SK-N-SH treated with all-trans-retinoic acid at 6 μM for 48 hours (cell line): ENCODE results near the gene DCLK2.

Source experiments
- ATAC-seq: fragments of 200-7000 bp; cut with Tn5 transposase; 3 replicates; pipeline ENCODE4 v1.9.1; 2020; ENCODE audit warnings: mild to moderate bottlenecking, moderate library complexity
- BACH2 ChIP-seq: fragments of 250-450 bp; sonication (Bioruptor Pico); IDR thresholded peaks from 2 replicates; pipeline ENCODE4 v1.9.0; 2021; ENCODE audit warnings: mild to moderate bottlenecking, borderline replicate concordance
- CSDC2 ChIP-seq: fragments of 250-450 bp; sonication (Bioruptor Pico); IDR thresholded peaks from 2 replicates; pipeline ENCODE4 v1.5.0; 2020; ENCODE audit warnings: mild to moderate bottlenecking, moderate library complexity
- ESRRG ChIP-seq: fragments of 250-450 bp; sonication (Bioruptor Pico); IDR thresholded peaks from 2 replicates; pipeline ENCODE4 v1.6.1; 2021; ENCODE audit warnings: mild to moderate bottlenecking
- GLIS3 ChIP-seq: fragments of 250-450 bp; sonication (Bioruptor Pico); IDR thresholded peaks from 2 replicates; pipeline ENCODE4 v1.5.0; 2020; ENCODE audit warnings: mild to moderate bottlenecking, moderate library complexity
- ISL1 ChIP-seq: fragments of 250-450 bp; sonication (Bioruptor Pico); IDR thresholded peaks from 2 replicates; pipeline ENCODE4 v2.1.2; 2022; ENCODE audit warnings: mild to moderate bottlenecking, moderate library complexity
- OSR1 ChIP-seq: fragments of 250-450 bp; sonication (Bioruptor Pico); IDR thresholded peaks from 2 replicates; pipeline ENCODE4 v1.8.0; 2022; ENCODE audit warnings: moderate library complexity, mild to moderate bottlenecking, inconsistent platforms
- PPARA ChIP-seq: fragments of 250-450 bp; sonication (Bioruptor Pico); IDR thresholded peaks from 2 replicates; pipeline ENCODE4 v1.5.0; 2020; ENCODE audit warnings: mild to moderate bottlenecking, borderline replicate concordance
- RARB ChIP-seq: fragments of 250-450 bp; sonication (Bioruptor Pico); IDR thresholded peaks from 2 replicates; pipeline ENCODE4 v1.8.0; 2021; ENCODE audit warnings: mild to moderate bottlenecking, moderate library complexity
- SNAI2 ChIP-seq: fragments of 250-450 bp; sonication (Bioruptor Pico); IDR thresholded peaks from 2 replicates; pipeline ENCODE4 v1.5.0; 2020; ENCODE audit warnings: mild to moderate bottlenecking, moderate library complexity
- TCF4 ChIP-seq: fragments of 250-450 bp; sonication (Bioruptor Pico); IDR thresholded peaks from 2 replicates; pipeline ENCODE4 v1.8.0; 2021; ENCODE audit warnings: mild to moderate bottlenecking, moderate library complexity, borderline replicate concordance
- TOX ChIP-seq: fragments of 250-450 bp; sonication (Bioruptor Pico); IDR thresholded peaks from 2 replicates; pipeline ENCODE4 v1.8.0; 2021; ENCODE audit warnings: mild to moderate bottlenecking, moderate library complexity, borderline replicate concordance
- ZC3H10 ChIP-seq: fragments of 250-450 bp; sonication (Bioruptor Pico); IDR thresholded peaks from 2 replicates; pipeline ENCODE4 v1.5.1; 2021; ENCODE audit warnings: mild to moderate bottlenecking, moderate library complexity
- ZFP3 ChIP-seq: fragments of 250-450 bp; sonication (Bioruptor Pico); IDR thresholded peaks from 2 replicates; pipeline ENCODE4 v1.5.0; 2020; ENCODE audit warnings: mild to moderate bottlenecking, moderate library complexity
- ZNF565 ChIP-seq: fragments of 450-650 bp; formaldehyde crosslinking; conservative IDR thresholded peaks from 2 replicates; pipeline ENCODE4 v1.5.0; 2020; ENCODE audit warnings: low read depth, mild to moderate bottlenecking, moderate library complexity
- ZNF70 ChIP-seq: fragments of 450-650 bp; formaldehyde crosslinking; IDR thresholded peaks from 2 replicates; pipeline ENCODE4 v1.5.0; 2020; ENCODE audit warnings: mild to moderate bottlenecking, moderate library complexity
- TF ChIP-seq, protein P1 (sequence below): fragments of 250-450 bp; sonication (Bioruptor Pico); IDR thresholded peaks from 2 replicates; pipeline ENCODE4 v1.5.1; 2021; ENCODE audit warnings: mild to moderate bottlenecking, moderate library complexity
- TF ChIP-seq, protein P2 (sequence below): fragments of 250-450 bp; sonication (Bioruptor Pico); IDR thresholded peaks from 2 replicates; pipeline ENCODE4 v1.5.0; 2020; ENCODE audit warnings: mild to moderate bottlenecking, moderate library complexity
- TF ChIP-seq, protein P3 (sequence below): fragments of 250-450 bp; sonication (Bioruptor Pico); IDR thresholded peaks from 2 replicates; pipeline ENCODE4 v1.8.0; 2021; ENCODE audit warnings: low read depth, mild to moderate bottlenecking, moderate library complexity, borderline replicate concordance

The DCLK2 gene

DNA sequence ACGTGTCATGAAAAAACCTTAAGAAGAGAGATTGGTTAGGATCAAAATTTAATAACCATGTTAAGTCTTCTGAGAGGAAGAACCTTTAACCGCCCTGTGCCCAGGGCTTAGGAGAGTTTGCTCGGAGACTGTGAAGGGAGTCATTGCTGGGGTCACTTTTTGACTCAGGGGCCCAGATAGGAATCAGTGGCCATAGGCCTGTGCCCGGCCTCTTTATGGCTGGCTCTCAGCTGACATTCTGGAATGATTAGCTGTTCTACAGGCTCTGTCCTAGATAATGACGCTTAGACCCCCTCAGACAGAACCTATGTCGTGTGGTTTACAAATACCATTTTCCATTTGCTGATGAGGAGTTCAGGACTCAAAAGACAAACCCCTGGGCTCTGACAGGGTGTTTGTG is 174.1 kb downstream of the DCLK2 start:
- no peak for TF ChIP-seq SNAI2 (CRISPR knock-in tag)
- TF ChIP-seq ZFP3 (CRISPR knock-in tag) = no peak
- no peak for TF ChIP-seq RARB (CRISPR knock-in tag)
- TF ChIP-seq, all 23 proteins: peak for 0

DNA sequence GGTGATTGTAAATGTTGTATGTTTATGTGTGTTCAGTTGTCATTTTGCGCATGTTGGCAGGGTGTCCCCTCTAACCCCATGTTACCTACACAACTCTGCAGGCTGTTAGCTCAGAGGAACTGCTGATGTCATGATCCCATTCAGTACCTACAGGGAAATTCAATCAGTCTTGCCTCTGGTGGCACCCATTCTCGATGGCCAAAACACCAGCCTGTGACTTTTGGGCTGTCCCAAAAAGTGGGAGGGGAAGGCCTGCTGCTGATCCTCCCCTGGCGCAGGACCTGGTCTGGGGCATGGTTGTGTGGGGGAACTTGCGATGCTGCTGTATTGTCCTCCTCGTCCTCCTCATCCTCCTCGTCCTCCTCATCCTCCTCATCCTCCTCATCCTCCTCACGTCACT is 174.5 kb downstream of the DCLK2 start:
- TF ChIP-seq ZNF70 (CRISPR knock-in tag) = no peak
- TF ChIP-seq, protein P1, sequence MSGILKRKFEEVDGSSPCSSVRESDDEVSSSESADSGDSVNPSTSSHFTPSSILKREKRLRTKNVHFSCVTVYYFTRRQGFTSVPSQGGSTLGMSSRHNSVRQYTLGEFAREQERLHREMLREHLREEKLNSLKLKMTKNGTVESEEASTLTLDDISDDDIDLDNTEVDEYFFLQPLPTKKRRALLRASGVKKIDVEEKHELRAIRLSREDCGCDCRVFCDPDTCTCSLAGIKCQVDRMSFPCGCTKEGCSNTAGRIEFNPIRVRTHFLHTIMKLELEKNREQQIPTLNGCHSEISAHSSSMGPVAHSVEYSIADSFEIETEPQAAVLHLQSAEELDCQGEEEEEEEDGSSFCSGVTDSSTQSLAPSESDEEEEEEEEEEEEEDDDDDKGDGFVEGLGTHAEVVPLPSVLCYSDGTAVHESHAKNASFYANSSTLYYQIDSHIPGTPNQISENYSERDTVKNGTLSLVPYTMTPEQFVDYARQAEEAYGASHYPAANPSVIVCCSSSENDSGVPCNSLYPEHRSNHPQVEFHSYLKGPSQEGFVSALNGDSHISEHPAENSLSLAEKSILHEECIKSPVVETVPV (CRISPR knock-in tag) = no peak
- TF ChIP-seq, protein P2, sequence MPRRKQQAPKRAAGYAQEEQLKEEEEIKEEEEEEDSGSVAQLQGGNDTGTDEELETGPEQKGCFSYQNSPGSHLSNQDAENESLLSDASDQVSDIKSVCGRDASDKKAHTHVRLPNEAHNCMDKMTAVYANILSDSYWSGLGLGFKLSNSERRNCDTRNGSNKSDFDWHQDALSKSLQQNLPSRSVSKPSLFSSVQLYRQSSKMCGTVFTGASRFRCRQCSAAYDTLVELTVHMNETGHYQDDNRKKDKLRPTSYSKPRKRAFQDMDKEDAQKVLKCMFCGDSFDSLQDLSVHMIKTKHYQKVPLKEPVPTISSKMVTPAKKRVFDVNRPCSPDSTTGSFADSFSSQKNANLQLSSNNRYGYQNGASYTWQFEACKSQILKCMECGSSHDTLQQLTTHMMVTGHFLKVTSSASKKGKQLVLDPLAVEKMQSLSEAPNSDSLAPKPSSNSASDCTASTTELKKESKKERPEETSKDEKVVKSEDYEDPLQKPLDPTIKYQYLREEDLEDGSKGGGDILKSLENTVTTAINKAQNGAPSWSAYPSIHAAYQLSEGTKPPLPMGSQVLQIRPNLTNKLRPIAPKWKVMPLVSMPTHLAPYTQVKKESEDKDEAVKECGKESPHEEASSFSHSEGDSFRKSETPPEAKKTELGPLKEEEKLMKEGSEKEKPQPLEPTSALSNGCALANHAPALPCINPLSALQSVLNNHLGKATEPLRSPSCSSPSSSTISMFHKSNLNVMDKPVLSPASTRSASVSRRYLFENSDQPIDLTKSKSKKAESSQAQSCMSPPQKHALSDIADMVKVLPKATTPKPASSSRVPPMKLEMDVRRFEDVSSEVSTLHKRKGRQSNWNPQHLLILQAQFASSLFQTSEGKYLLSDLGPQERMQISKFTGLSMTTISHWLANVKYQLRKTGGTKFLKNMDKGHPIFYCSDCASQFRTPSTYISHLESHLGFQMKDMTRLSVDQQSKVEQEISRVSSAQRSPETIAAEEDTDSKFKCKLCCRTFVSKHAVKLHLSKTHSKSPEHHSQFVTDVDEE = no peak
- no peak for TF ChIP-seq CSDC2 (CRISPR knock-in tag)
- no peak for ATAC-seq

More for the DNA sequence above, 174.1 kb downstream of the DCLK2 start:
- no peak for ATAC-seq

DNA sequence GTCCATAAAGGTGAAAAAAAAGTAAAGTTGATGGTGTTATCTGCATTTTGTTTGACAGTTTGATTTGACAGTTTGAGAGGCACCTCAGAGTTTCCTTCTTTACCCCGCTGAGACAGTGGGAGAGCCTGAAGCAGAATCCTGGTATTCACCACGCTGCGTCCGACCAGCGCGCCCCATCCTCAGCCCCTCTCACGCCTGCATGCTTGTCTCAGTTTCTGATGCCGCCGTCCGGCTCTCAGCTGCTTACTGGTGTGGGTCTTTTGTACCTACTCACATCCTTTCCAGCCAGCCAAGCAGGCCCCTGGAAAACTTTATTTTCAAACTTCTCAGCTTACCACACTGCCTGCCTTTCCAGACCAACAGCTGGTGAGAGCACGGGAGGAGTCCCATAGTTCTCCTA is 175.2 kb downstream of the DCLK2 start:
- TF ChIP-seq CSDC2 (CRISPR knock-in tag) (no peak), TCF4 (CRISPR knock-in tag) (no peak), RARB (CRISPR knock-in tag) (no peak), PPARA (no peak), TOX (CRISPR knock-in tag) (no peak), BACH2 (CRISPR knock-in tag) (no peak), GLIS3 (CRISPR knock-in tag) (no peak), ISL1 (CRISPR knock-in tag) (no peak), ESRRG (CRISPR knock-in tag) (no peak), SNAI2 (CRISPR knock-in tag) (no peak), ZC3H10 (CRISPR knock-in tag) (no peak), ZNF565 (no peak), OSR1 (CRISPR knock-in tag) (no peak)
- TF ChIP-seq, protein P3, sequence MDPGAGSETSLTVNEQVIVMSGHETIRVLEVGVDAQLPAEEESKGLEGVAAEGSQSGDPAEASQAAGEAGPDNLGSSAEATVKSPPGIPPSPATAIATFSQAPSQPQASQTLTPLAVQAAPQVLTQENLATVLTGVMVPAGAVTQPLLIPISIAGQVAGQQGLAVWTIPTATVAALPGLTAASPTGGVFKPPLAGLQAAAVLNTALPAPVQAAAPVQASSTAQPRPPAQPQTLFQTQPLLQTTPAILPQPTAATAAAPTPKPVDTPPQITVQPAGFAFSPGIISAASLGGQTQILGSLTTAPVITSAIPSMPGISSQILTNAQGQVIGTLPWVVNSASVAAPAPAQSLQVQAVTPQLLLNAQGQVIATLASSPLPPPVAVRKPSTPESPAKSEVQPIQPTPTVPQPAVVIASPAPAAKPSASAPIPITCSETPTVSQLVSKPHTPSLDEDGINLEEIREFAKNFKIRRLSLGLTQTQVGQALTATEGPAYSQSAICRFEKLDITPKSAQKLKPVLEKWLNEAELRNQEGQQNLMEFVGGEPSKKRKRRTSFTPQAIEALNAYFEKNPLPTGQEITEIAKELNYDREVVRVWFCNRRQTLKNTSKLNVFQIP (CRISPR knock-in tag) = no peak
- TF ChIP-seq, protein P2 = no peak
- TF ChIP-seq, protein P1 (CRISPR knock-in tag) = no peak
- ATAC-seq = no peak
